ENCODE data around the gene BRSK1. TPM values are rescaled to one million over a fixed set of nuclear protein-coding genes. Genes with fewer than 3 reads are reported as not detected.

The BRSK1 gene
- total RNA-seq, 2 experiments from 2014 or later: 5.6 to 6.4 TPM

- no peak overlapping the region for H3K27ac Mint-ChIP-seq
- H3K4me3 Mint-ChIP-seq: peak overlapping the region; percentile 75
- H3K4me1 Mint-ChIP-seq: peaks cover 12% of the 10 kb centered on the region
- peaks cover 3% of the 10 kb centered on the region for H3K27me3 Mint-ChIP-seq
- DNase-seq: no peak
- peaks cover 6% of the 10 kb centered on the region for H3K36me3 Mint-ChIP-seq
- no peaks in the 10 kb centered on the region for H3K9me3 Mint-ChIP-seq
These were observed 58.1 kb downstream of the BRSK1 start for GRCh38 chr19:55341595-55342531.

DNA sequence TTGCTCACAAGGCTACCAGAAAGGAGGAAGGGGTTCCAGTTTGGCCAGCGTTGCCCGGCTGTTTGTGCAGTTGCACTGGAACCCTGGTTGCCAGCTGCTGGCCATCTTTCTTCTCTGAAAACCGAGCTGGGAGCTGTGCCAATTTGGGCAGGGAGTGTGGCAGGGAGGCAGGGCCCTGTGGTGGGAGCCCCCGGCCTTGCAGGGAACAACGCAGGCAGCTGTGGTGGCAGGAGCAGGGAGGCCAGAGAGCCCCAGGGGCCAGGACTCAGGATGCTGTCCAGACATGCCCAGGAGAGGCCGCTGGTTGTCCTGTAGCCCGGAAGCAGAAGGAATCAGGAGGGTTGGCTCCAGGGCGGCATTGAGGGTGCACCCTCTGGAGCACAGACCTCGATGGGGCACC is 60.6 kb downstream of the BRSK1 start:
- Mint-ChIP-seq H3K27ac (no peak overlapping the region), H3K27me3 (peaks cover 3% of the 10 kb centered on the region), H3K36me3 (peaks cover 6% of the 10 kb centered on the region), H3K4me1 (peaks cover 5% of the 10 kb centered on the region), H3K4me3 (no peak overlapping the region), H3K9me3 (no peaks in the 10 kb centered on the region)
- DNase-seq: no peak

DNA sequence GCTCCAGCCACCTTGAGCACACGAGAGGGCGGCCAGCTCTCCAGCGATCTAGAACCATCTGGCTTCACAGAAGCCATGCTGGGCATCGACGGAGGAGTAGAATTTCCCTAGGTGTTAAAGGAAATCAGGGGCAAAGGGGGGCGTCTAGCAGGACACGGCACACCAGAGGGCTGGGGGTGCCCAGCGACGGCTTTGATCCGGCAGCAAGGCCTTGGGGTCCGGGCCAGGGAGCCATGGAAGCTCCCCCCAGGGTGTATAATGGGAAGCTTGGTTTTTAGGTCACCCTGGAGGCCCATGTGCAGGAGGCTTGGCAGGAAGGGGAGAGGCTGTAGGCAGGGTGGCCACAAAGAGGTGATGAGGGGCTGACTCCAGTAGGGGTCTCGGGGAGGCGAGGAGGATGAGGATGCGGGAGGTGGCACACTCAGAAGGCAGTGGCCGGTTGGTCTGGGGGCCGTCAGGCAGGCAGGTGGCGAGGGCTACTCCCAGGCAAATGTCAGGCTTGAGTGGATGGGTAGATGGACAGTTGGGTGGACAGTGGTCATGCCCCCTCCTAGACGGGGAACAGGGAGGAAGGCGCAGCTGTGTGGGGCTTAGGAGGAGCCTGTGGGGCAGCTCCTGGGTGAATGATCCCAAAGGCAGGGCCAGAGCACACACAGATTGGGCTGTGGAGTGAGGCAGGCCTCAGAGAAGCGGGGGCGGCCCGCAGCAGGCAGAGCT is 61.5 kb downstream of the BRSK1 start:
- Mint-ChIP-seq H3K9me3 (no peaks in the 10 kb centered on the region), H3K4me3 (no peak overlapping the region), H3K4me1 (peaks cover 5% of the 10 kb centered on the region), H3K27ac (no peak overlapping the region), H3K27me3 (peaks cover 3% of the 10 kb centered on the region), H3K36me3 (peaks cover 6% of the 10 kb centered on the region)
- DNase-seq: no peak

- H3K27ac Mint-ChIP-seq: no peak overlapping the region
- no peak overlapping the region for H3K4me3 Mint-ChIP-seq
- H3K9me3 Mint-ChIP-seq: no peaks in the 10 kb centered on the region
- DNase-seq: no peak
- H3K4me1 Mint-ChIP-seq: peaks cover 5% of the 10 kb centered on the region
- peaks cover 5% of the 10 kb centered on the region for H3K27me3 Mint-ChIP-seq
- peaks cover 6% of the 10 kb centered on the region for H3K36me3 Mint-ChIP-seq
These were observed 62.3 kb downstream of the BRSK1 start for GRCh38 chr19:55345818-55346724.

DNA sequence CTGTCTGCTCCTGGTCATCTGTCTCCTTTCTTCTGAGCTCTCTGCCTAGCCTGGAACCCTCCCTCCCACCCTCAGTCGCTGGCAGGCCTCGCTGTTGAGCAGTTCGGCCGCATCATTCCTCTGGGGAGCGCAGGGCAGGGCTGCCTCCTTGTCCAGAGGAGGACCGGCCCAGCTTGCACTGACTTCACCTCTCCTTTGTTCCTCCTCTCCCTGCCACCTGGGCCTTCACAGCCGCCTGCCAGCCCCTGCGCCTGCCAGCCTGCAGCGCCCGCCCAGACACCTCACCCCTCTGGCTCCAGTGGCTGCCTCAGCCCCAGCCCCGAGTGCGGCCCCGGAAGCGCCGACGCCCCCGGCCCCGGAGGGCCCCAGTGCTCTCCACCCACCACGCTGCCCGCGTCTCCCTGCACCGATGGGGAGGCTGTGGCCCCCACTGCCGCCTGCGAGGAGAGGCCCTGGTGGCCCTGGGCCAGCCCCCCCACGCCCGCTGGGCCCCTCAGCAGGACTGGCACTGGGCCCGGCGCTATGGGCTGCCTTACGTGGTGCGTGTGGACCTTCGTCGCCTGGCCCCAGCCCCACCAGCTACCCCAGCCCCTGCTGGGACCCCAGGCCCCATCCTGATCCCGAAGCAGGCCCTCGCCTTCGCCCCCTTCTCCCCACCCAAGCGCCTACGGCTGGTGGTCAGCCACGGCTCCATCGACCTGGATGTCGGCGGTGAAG is 63.1 kb downstream of the BRSK1 start:
- Mint-ChIP-seq H3K4me3 (no peak overlapping the region), H3K36me3 (peaks cover 4% of the 10 kb centered on the region), H3K9me3 (no peaks in the 10 kb centered on the region)

DNA sequence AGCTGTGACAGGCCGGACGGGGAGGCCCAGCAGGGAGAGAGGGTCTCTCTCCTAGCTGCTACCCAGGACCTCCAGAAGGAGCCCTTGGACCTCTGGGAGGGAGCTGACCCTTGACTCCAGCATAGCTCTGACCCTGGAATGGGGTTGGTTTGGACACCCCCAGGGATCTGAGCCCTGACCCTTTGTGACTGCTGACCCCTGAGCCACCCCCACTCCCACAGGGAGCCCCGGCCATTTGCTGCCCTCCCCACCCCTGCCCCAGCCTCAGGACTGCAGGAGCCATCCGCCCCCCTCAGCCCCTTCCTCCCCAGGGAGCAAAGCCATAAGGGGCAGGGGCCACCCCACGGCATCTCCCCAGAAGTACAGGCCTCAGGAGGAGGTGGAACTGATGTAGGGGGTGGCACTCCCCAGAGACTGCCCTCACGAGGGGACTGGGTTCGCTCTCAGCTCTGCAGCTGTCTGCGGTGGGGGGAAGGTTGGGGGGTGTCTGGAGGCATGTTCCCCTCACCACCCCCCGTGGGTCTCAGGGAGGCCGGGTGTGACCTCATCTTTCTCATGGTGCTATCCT is 63.7 kb downstream of the BRSK1 start:
- H3K27ac Mint-ChIP-seq: no peak overlapping the region
- peaks cover 4% of the 10 kb centered on the region for H3K36me3 Mint-ChIP-seq
- DNase-seq: no peak
- H3K9me3 Mint-ChIP-seq: no peaks in the 10 kb centered on the region
- H3K27me3 Mint-ChIP-seq: peaks cover 20% of the 10 kb centered on the region
- H3K4me1 Mint-ChIP-seq: peaks cover 2% of the 10 kb centered on the region
- no peak overlapping the region for H3K4me3 Mint-ChIP-seq

More for the DNA sequence above, 63.1 kb downstream of the BRSK1 start:
- no peak for DNase-seq
- no peak overlapping the region for H3K27ac Mint-ChIP-seq
- H3K4me1 Mint-ChIP-seq: no peaks in the 10 kb centered on the region
- peaks cover 13% of the 10 kb centered on the region for H3K27me3 Mint-ChIP-seq

- Mint-ChIP-seq H3K36me3 (no peaks in the 10 kb centered on the region), H3K27me3 (peaks cover 29% of the 10 kb centered on the region), H3K27ac (no peak overlapping the region), H3K4me1 (peaks cover 11% of the 10 kb centered on the region), H3K9me3 (no peaks in the 10 kb centered on the region), H3K4me3 (no peak overlapping the region)
- DNase-seq: no peak
These were observed 64.7 kb downstream of the BRSK1 start for GRCh38 chr19:55348317-55349034.

- no peak for DNase-seq
- Mint-ChIP-seq H3K27me3 (peaks cover 45% of the 10 kb centered on the region), H3K27ac (no peak overlapping the region), H3K9me3 (no peaks in the 10 kb centered on the region), H3K4me1 (peaks cover 13% of the 10 kb centered on the region), H3K36me3 (no peaks in the 10 kb centered on the region), H3K4me3 (no peak overlapping the region)
These were observed 67.0 kb downstream of the BRSK1 start for GRCh38 chr19:55350620-55351315.

DNA sequence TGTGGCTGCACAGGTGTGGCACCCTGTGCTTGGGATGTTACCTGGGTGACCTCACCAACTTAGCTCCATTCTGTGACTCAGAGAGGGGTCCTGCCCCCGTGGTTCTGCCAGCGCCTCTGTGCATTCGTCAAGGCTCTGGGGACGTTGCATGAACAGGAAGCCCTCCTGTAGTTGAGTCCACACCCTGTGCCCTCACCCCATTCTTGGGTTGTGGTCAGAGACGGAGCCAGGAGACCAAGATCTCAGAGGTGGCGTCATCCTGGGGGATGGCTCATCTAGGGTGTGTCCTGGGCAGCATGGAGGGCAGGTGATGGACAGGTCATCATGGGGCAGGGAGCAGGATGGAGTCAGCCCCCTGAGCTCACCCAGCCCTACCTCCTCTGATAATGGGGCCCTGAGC is 68.2 kb downstream of the BRSK1 start:
- Mint-ChIP-seq H3K9me3 (no peaks in the 10 kb centered on the region), H3K4me3 (no peak overlapping the region), H3K27ac (no peak overlapping the region), H3K27me3 (peaks cover 57% of the 10 kb centered on the region), H3K36me3 (no peaks in the 10 kb centered on the region), H3K4me1 (peaks cover 13% of the 10 kb centered on the region)
- no peak for DNase-seq

GRCh38 chr19:55352549-55353145 is 68.8 kb downstream of the BRSK1 start:
- Mint-ChIP-seq H3K36me3 (no peaks in the 10 kb centered on the region), H3K4me3 (peak overlapping the region; percentile 70), H3K27me3 (peaks cover 62% of the 10 kb centered on the region), H3K9me3 (no peaks in the 10 kb centered on the region), H3K27ac (no peak overlapping the region), H3K4me1 (peaks cover 13% of the 10 kb centered on the region)
- DNase-seq: no peak

DNA sequence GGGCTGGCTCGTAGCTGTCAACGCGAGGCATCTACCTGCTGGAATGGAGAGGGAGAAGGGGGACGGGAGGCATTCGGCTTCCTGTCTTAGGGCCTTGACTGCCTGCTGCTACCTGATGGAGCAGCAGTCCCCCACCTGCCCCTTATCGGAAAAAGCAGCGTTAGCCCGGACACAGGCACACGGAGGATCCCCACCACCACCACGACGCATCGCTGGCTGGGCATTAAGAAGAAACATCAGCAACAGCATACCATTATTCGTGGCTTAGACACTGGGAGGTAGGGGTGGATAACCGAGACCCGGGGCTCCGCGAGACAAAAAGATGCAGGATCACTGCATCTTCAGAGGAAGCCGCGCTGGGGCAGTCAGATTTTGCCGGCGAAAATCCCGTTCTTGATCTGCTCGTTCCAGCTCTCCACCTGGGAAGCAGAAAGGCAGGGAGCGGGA is 69.6 kb downstream of the BRSK1 start:
- Mint-ChIP-seq H3K9me3 (no peaks in the 10 kb centered on the region), H3K4me3 (peak overlapping the region; percentile 70), H3K36me3 (no peaks in the 10 kb centered on the region), H3K4me1 (peaks cover 13% of the 10 kb centered on the region), H3K27ac (no peak overlapping the region), H3K27me3 (peaks cover 62% of the 10 kb centered on the region)
- no peak for DNase-seq

DNA sequence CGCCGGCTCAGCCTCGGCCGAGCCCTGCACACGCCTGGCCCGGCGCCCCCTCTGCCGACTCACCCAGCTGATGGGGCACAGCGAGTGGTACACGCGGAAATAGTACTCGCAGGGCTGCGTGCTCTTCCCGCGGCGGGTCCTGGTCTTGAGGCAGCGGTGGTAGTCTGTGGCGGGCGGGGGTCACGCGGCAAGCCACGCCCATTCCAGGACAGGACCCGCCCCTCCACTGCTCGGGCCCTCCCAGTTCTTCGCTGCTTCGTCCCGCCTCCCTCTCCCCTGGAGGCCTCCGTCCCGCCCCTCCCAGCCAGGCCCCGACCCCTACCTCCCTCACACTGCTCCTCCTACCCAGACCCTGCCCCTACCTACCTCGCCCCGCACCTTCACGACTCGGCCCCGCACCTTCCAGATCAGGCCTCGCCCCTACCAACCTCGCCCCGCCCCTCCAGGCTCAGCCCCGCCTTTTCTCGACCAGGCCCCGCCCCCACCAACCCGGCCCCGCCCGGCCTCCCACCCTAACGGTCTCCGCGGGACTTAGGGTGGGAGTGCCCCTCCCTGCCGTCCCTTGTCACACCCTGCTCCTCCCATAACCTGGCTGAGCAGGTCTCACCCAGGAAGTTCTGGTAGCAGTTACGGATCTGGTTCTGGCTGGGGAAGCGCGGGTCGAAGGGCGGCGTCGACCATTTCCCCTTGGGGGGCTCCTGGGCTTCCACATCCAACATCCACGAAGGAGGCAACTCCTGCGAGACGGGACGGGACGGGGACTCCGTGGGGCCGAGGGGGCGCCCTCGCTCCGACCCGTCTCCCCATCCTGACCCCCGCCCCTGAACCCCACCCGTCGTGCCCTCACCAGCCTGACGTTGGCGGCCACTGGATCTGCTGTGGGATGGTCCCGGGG is 70.3 kb downstream of the BRSK1 start:
- Mint-ChIP-seq H3K9me3 (no peaks in the 10 kb centered on the region), H3K36me3 (no peaks in the 10 kb centered on the region), H3K27ac (no peak overlapping the region), H3K4me1 (peaks cover 13% of the 10 kb centered on the region), H3K27me3 (peaks cover 62% of the 10 kb centered on the region), H3K4me3 (peak overlapping the region; percentile 70)
- DNase-seq: peak; percentile 64

Data from activated naive CD8-positive, alpha-beta T cell treated with anti-CD3 and anti-CD28 coated beads for 36 hours (primary cell).